ENCODE measurements around the gene ZDHHC1.

ZDHHC1 gene

GRCh38 chr16:67406111-67406971, 9.9 kb downstream of the ZDHHC1 start:
- no peaks in the 10 kb centered on the region for H3K4me1 ChIP-seq (ENCODE audit: control insufficient read depth in 1 of 2, insufficient read depth in 1 of 2, low read depth in 1 of 2, low read length in 1 of 2)
- H3K9me3 ChIP-seq = no peaks in the 10 kb centered on the region
- no peak for TF ChIP-seq CTCF (IDR thresholded peaks at IDR 0.05)
- H3K36me3 ChIP-seq = no peaks in the 10 kb centered on the region
- H3K27ac ChIP-seq = no peak overlapping the region
- no peaks in the 10 kb centered on the region for H3K27me3 ChIP-seq
- no peak overlapping the region for H3K4me3 ChIP-seq (ENCODE audit: low read depth in 1 of 2, low read length in 1 of 2)

GRCh38 chr16:67405336-67405735, 10.9 kb downstream of the ZDHHC1 start:
- H3K4me3 ChIP-seq (ENCODE audit: low read depth in 1 of 2, low read length in 1 of 2) = no peak overlapping the region
- H3K27me3 ChIP-seq = no peaks in the 10 kb centered on the region
- no peaks in the 10 kb centered on the region for H3K4me1 ChIP-seq (ENCODE audit: control insufficient read depth in 1 of 2, insufficient read depth in 1 of 2, low read depth in 1 of 2, low read length in 1 of 2)
- no peak overlapping the region for H3K27ac ChIP-seq
- no peaks in the 10 kb centered on the region for H3K9me3 ChIP-seq
- H3K36me3 ChIP-seq = no peaks in the 10 kb centered on the region
- no peak for TF ChIP-seq CTCF (IDR thresholded peaks at IDR 0.05)

- TF ChIP-seq CTCF (IDR thresholded peaks at IDR 0.05) = no peak
- no peaks in the 10 kb centered on the region for H3K4me1 ChIP-seq (ENCODE audit: control insufficient read depth in 1 of 2, insufficient read depth in 1 of 2, low read depth in 1 of 2, low read length in 1 of 2)
- no peaks in the 10 kb centered on the region for H3K27me3 ChIP-seq
- no peaks in the 10 kb centered on the region for H3K9me3 ChIP-seq
- no peaks in the 10 kb centered on the region for H3K36me3 ChIP-seq
- no peak overlapping the region for H3K27ac ChIP-seq
- H3K4me3 ChIP-seq (ENCODE audit: low read depth in 1 of 2, low read length in 1 of 2) = no peak overlapping the region
These were observed 11.5 kb downstream of the ZDHHC1 start for GRCh38 chr16:67404740-67405226.

GRCh38 chr16:67403976-67404555, 12.2 kb downstream of the ZDHHC1 start:
- Histone ChIP-seq H3K36me3 (no peaks in the 10 kb centered on the region), H3K4me3 (ENCODE audit: low read depth in 1 of 2, low read length in 1 of 2) (no peak overlapping the region), H3K27me3 (peaks cover 5% of the 10 kb centered on the region), H3K9me3 (no peaks in the 10 kb centered on the region), H3K27ac (no peak overlapping the region), H3K4me1 (ENCODE audit: control insufficient read depth in 1 of 2, insufficient read depth in 1 of 2, low read depth in 1 of 2, low read length in 1 of 2) (peaks cover 0 to 3% of the 10 kb centered on the region in 2 experiments)
- TF ChIP-seq CTCF (IDR thresholded peaks at IDR 0.05) = no peak

- Histone ChIP-seq H3K36me3 (no peaks in the 10 kb centered on the region), H3K27ac (no peak overlapping the region), H3K27me3 (peaks cover 31% of the 10 kb centered on the region), H3K9me3 (no peaks in the 10 kb centered on the region), H3K4me3 (ENCODE audit: low read depth in 1 of 2, low read length in 1 of 2) (no peak overlapping the region), H3K4me1 (ENCODE audit: control insufficient read depth in 1 of 2, insufficient read depth in 1 of 2, low read depth in 1 of 2, low read length in 1 of 2) (peaks cover 0 to 3% of the 10 kb centered on the region in 2 experiments)
- no peak for TF ChIP-seq CTCF (IDR thresholded peaks at IDR 0.05)
These were observed 15.4 kb downstream of the ZDHHC1 start for GRCh38 chr16:67400901-67401300.
